Duodenal mucosa (tissue), 2 donors: ENCODE results near the gene NME3.

Source experiments
- H3K27ac ChIP-seq: one replicate; pipeline ENCODE4 v1.7.0; 2013; ENCODE audit warnings: low read depth, low read length
- H3K27me3 ChIP-seq, 2 donors: one replicate each; pipeline ENCODE4 v1.7.0; 2013; ENCODE audit warnings: low read length in 2 of 2, control low read depth in 1 of 2; ENCODE audit not compliant: insufficient read depth in 2 of 2, control insufficient read depth in 1 of 2
- H3K36me3 ChIP-seq, 2 donors: one replicate each; pipeline ENCODE4 v1.7.0; 2013; ENCODE audit warnings: low read length in 2 of 2, control low read depth in 1 of 2; ENCODE audit not compliant: insufficient read depth in 2 of 2, control insufficient read depth in 1 of 2
- H3K4me1 ChIP-seq, 2 donors: one replicate each; pipeline ENCODE4 v1.7.0; 2013; ENCODE audit warnings: low read length in 2 of 2, control low read depth in 1 of 2; ENCODE audit not compliant: insufficient read depth in 2 of 2, control insufficient read depth in 1 of 2
- H3K4me3 ChIP-seq, 2 donors: one replicate each; pipeline ENCODE4 v1.7.0; 2013; ENCODE audit warnings: low read length in 2 of 2, low read depth in 1 of 2
- H3K9ac ChIP-seq, 2 donors: one replicate each; pipeline ENCODE4 v1.7.0; 2013; ENCODE audit warnings: low read length in 2 of 2, low read depth in 1 of 2
- H3K9me3 ChIP-seq, 2 donors: one replicate each; pipeline ENCODE4 v1.7.0; 2013; ENCODE audit warnings: low read length in 2 of 2, control low read depth in 1 of 2; ENCODE audit not compliant: control insufficient read depth in 1 of 2

Gene NME3

DNA sequence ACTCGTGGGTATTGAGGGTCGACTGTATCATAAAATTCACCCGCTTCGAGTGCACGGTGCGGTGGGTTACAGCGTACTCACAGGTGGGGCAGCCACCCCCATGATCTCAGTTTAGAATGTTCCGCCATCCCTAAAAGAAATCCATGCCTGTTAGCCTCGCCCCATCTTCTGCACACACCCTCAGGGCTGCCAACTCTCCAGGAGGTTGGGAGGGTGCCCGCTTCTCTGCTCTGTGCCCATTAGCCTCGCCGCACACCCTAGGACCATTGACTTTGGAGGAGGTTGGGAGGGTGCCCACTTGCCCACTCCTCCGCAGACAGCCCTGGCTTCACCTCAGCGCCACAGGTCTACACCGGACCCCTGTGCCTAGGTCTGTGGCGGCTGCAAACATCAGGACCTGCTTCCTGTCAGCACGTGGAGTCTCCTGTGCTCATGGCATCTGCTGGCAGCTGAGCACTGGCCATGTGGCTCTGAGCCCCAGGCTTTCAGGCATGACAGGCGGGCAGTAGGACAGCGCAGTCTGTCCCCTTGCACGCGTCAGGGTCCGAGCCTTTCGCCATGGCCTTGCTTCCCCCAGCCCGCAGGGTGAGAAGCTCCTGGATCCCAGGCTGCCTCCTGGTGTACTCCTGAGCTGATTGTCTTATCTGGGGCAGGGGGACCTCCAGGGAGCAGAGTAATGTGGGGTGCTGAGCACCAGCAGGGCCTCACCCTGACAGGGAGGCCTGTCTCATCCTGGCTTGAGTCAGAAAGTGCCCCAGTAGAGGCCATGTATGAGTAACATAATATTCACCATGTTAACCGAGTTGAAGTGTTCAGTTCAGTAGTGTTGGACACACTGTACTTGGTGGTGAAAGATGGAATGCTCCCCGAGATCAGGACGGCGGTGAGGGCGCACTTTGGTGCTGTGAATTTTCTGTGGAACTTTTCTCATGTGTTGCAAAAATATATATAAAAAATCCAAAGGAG lies 21.9 kb downstream of the NME3 start:
- Histone ChIP-seq H3K4me3 (no peak overlapping the region), H3K27ac (no peak overlapping the region), H3K4me1 (no peaks in the 10 kb centered on the region), H3K36me3 (peaks cover 17 to 68% of the 10 kb centered on the region in 2 donors), H3K9me3 (no peaks in the 10 kb centered on the region), H3K27me3 (no peaks in the 10 kb centered on the region), H3K9ac (no peak overlapping the region)

DNA sequence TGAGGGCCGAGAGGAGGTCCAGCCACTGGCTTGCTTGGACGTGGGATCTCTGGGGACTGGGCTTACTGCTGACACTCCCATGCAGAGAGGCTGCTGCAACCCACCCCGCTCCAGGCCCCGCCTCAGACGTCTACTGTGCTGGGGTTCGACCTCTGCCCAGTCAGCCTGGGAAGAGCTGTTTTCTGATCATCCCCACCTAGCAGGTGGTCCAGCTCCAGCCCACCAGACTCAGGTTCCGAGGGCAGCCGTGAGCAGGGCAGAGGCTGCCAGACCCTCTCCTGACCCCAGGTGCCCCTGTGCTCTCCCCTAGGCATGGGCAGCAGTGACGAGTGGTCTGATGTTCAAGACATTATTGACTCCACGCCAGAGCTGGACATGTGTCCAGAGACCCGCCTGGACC lies 23.4 kb downstream of the NME3 start:
- no peak overlapping the region for H3K9ac ChIP-seq
- H3K9me3 ChIP-seq: no peaks in the 10 kb centered on the region
- no peak overlapping the region for H3K4me3 ChIP-seq
- no peak overlapping the region for H3K27ac ChIP-seq
- no peaks in the 10 kb centered on the region for H3K4me1 ChIP-seq
- no peaks in the 10 kb centered on the region for H3K27me3 ChIP-seq
- peaks cover 17 to 75% of the 10 kb centered on the region in 2 donors for H3K36me3 ChIP-seq

DNA sequence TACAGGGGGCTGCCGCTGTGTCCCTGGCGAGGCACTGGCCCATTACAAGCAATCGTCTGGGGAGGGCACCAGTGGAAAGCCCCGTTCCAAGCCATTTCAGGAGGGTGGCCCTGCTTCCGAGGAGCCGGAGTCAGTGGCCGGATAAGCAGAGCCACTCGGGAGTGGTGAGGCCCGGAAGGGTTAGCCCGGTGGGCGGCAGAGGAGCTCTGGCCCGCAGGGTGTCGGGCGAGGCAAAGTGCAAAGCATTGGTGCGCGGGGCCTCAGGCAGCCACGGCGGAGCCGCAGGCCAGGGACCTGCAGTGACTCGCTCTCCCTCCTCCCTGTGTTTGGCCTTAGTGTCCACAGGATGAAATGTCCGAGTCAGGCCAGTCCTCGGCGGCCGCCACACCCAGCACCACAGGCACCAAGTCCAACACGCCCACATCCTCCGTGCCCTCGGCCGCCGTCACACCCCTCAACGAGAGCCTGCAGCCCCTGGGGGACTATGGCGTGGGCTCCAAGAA lies 24.6 kb downstream of the NME3 start:
- no peaks in the 10 kb centered on the region for H3K27me3 ChIP-seq
- H3K9me3 ChIP-seq: no peaks in the 10 kb centered on the region
- no peak overlapping the region for H3K27ac ChIP-seq
- peaks cover 18 to 64% of the 10 kb centered on the region in 2 donors for H3K36me3 ChIP-seq
- H3K9ac ChIP-seq: no peak overlapping the region
- no peak overlapping the region for H3K4me3 ChIP-seq
- H3K4me1 ChIP-seq: no peaks in the 10 kb centered on the region

DNA sequence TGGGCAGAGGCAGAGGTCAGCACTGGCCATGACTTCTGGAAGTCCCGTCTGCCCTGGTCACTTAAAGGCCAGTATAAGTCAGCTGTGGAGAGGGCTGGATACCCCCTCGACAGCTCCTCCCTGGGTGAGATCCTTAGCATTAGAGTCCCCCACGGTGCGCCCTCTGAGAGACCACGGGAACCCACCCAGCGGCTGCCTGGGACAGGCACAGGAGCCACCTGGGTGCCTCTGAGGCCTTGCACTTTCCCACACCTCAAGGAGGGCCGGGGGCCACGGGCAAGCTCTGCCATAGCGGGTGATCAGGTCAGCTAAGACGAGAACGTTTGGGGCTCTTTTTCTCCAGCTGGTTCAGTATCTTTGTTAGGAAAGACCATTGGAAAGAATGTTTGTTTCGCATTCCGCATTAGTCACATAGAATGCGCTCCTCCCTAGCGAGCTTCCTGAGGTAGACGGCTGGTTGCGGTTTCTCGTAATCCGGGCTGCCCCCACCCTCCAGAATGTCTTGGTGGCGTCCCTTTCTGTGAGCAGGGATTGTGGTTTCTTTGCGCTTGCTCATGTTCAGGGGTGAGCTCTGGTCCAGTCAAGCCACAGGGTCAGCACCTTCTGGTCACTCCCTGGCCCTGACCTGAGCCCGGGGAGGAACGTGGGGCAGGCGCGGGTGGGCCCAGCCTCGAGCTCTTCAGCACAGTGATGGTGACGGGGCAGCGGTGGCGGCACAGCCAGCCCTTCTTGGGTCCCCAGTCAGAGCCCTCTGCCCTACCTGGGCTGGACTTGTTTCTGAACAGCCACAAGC lies 25.2 kb downstream of the NME3 start:
- Histone ChIP-seq H3K36me3 (peaks cover 13 to 58% of the 10 kb centered on the region in 2 donors), H3K27me3 (no peaks in the 10 kb centered on the region), H3K27ac (no peak overlapping the region), H3K9ac (no peak overlapping the region), H3K4me3 (no peak overlapping the region), H3K9me3 (no peaks in the 10 kb centered on the region), H3K4me1 (no peaks in the 10 kb centered on the region)

DNA sequence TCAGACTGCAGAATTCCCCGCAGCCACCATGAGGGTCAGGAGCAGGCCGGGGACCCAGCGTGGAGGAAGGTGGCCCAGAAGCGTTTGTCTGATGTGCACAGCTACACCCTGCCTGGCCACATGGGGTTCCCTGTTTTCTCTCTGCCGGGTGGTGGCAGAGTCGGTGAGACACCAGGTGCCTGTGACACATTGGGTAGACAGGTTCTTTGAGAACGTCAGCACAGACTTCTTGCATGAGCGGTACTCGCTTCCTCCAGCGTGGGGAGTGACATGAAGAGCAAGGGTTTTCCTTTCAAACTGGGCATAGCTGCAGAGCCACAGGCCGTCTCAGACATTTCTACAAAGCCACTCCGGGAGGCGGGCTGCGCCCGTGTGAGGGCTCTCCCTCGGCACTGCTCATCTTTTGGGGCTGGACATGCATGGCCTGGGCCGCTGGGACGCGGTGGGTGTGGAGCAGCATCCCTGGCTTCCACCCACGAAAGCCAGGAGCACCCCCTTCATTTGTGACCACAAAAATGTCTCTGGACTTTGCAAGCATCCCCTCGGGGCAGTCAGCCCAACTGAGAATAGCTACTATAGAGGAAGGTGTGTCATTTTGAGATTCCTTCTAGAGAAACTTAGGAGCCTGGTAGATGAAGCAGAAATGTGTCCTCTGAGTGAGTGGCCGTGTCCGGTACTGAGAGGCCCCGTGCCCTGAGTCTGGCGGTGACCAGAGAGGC lies 26.0 kb downstream of the NME3 start:
- no peaks in the 10 kb centered on the region for H3K27me3 ChIP-seq
- no peak overlapping the region for H3K27ac ChIP-seq
- H3K4me1 ChIP-seq: no peaks in the 10 kb centered on the region
- H3K36me3 ChIP-seq: peaks cover 20 to 59% of the 10 kb centered on the region in 2 donors
- H3K4me3 ChIP-seq: no peak overlapping the region
- no peak overlapping the region for H3K9ac ChIP-seq
- H3K9me3 ChIP-seq: no peaks in the 10 kb centered on the region

DNA sequence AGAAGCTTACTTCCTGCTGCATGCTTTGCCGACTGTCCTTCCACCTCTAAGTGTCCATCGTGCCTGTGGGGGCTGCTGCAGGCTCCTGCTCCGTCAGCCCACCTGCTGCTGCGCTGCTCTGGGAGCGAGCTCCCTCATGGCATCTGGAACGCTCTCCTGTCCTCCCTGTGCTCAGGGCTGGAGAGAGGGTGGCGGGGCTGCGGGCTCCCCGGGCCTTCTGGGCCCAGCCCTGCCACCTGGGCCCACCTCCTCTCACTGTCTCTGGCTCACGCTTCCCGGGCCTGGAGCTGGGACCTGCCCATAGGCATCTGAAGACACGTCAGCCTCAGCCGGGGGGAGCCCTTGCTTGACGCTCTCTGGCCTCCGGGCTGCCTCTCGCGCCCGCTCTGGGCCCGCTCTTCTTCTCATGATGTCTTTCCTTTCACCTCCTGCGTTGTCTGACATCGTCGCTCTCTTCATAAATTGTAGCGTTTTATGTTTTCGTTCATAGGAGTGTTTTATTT lies 27.0 kb downstream of the NME3 start:
- H3K27ac ChIP-seq: no peak overlapping the region
- no peak overlapping the region for H3K9ac ChIP-seq
- H3K9me3 ChIP-seq: peaks cover 0 to under 1% of the 10 kb centered on the region in 2 donors
- peaks cover 20 to 57% of the 10 kb centered on the region in 2 donors for H3K36me3 ChIP-seq
- no peaks in the 10 kb centered on the region for H3K27me3 ChIP-seq
- no peaks in the 10 kb centered on the region for H3K4me1 ChIP-seq
- H3K4me3 ChIP-seq: no peak overlapping the region

DNA sequence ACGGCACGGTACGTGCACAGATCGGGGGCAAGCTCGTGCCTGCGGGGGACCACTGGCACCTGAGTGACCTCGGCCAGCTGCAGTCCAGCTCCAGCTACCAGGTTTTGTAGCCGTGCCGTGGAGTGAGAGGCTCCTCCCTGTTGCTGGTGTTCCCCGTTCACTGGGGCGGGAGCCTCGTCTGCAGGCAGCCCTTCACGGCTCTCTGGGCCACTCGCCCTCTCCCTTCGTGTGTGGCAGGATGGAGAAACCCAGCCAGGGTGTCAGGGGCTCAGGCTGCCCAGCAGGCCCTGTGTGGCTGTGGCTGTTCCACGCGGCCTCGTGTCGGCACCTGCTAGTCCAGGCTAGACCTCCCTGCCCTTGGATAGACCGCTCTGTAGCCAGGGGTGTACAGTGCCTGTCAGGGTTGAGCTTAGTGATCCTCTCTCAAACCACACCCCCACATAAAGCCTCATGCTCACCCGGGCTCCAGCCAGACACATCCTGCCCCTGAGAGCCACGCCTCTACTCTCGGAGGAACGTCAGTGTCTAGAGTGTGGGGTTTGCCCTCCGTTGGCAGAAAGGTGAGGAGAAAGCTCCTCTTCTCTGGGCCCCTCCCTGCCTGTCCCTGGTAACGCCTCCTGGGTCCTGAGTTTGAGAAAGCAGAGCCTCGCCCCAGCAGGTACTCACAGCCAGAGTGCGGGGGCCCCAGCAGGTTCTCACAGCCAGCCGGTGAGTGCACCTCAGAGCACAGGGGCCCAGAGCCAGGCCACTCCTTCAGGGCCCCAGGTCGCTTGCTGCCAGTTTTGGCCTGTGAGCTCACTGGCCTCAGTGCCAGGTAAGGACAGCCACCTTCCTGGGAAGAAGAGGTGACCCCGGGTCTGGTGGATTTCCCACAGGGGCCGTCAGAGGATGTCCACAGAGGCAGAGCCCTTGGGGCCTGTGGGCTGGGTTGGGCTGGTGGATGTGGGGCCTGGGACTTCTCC lies 27.7 kb downstream of the NME3 start:
- H3K4me3 ChIP-seq: no peak overlapping the region
- no peak overlapping the region for H3K27ac ChIP-seq
- peaks cover 16 to 50% of the 10 kb centered on the region in 2 donors for H3K36me3 ChIP-seq
- no peaks in the 10 kb centered on the region for H3K27me3 ChIP-seq
- H3K4me1 ChIP-seq: no peaks in the 10 kb centered on the region
- H3K9me3 ChIP-seq: peaks cover under 1 to 6% of the 10 kb centered on the region in 2 donors
- H3K9ac ChIP-seq: no peak overlapping the region

DNA sequence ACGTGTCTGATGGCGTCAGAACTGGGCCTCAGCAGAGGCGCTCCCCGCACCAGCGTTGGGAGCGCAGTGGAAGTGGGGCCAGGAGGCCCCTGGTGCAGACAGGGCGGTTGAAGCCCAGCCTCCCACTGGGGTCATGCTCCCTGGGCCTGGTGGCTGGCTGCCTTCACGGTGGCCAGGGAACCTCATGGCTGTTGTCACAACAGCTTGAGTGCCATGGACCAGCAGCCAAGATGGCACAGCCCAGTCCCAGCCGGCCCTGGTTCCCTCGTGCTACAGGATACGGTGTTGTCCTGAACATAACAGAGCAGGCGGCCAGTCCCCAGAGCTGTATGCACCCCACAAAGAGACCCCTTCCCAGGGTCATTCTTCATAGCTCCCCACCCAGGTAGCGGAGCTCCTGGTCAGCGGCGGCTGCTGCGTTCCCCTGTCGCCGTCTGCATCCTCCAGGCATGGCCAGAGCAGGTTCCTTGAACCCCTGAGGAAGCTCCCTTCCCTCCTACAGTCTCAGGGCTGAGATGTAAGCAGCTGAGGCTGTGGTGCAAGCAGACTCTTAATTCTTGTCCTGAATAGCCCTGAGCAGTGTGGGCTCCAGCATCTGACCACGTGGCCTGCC lies 29.7 kb downstream of the NME3 start:
- no peak overlapping the region for H3K4me3 ChIP-seq
- no peaks in the 10 kb centered on the region for H3K4me1 ChIP-seq
- H3K36me3 ChIP-seq: peaks cover 13 to 30% of the 10 kb centered on the region in 2 donors
- H3K27ac ChIP-seq: no peak overlapping the region
- no peaks in the 10 kb centered on the region for H3K27me3 ChIP-seq
- no peak overlapping the region for H3K9ac ChIP-seq
- peaks cover 9 to 11% of the 10 kb centered on the region in 2 donors for H3K9me3 ChIP-seq
